ENCODE results near the gene TMEM273.

The TMEM273 gene

DNA sequence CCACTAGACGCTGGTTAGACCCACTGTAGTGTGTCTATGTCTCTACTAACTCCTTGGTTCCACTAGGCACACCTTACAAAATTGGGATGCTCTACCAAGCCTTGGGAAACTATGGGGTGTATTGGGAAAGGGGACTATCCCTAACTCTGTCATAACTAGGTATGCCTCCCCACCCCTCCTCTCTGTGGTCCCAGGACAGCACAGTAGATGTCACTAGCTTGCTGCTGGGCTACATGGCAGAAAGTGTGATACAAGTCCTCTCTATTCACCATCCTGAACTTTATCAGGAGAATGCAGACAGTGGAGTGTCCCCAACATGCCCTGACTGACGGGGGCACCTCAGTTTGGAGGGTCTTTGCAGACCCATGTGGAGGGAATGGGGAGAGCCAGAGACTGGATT, 30.3 kb upstream of the TMEM273 start:
- TF ChIP-seq GATA3 (IDR thresholded peaks at IDR 0.05; ENCODE audit: low read depth, low read length), result no peak
- no peak for TF ChIP-seq GATA2 (IDR thresholded peaks at IDR 0.05; ENCODE audit: low read depth, low read length)

DNA sequence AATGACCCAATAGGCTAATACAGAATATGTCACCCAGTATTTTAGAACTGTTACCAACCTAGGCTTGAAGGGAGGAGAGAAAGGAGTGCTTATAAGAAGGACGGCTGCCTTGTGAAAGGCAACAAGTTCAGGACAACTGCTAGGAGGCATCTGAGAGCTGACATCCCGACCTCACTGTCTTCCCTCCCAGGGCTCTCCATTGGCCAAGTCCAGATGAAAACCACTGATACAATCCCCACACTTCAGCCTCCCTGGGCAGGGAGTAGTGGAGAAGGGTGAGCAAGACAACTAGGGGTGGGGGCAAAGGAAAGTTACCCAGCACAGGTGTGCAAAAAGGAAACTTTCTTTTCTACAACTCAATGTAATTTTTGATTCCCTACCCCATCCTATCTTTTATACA, 29.5 kb upstream of the TMEM273 start:
- TF ChIP-seq GATA2 (IDR thresholded peaks at IDR 0.05; ENCODE audit: low read depth, low read length), result no peak
- TF ChIP-seq GATA3 (IDR thresholded peaks at IDR 0.05; ENCODE audit: low read depth, low read length), result no peak

DNA sequence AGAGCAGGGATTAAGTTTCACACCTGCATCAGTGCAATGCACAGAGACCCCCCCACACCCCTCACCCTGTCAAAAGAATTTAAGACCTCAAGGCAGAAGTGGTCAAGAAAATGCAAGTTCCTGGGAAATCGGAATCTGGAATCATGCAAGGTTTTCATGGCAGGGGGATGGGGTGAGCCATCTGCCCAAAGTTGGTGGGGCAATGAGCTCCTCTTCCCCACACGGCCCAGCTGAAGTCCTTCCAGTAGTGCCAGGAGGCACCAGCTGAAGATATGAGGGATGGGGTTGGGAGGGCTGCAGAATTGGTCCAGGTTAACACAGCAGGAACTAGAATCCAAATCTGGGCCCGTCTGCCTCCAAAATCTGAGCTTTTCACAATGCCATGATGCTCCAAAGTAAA, 25.0 kb upstream of the TMEM273 start:
- TF ChIP-seq GATA3 (IDR thresholded peaks at IDR 0.05; ENCODE audit: low read depth, low read length) (no peak), GATA2 (IDR thresholded peaks at IDR 0.05; ENCODE audit: low read depth, low read length) (no peak)

DNA sequence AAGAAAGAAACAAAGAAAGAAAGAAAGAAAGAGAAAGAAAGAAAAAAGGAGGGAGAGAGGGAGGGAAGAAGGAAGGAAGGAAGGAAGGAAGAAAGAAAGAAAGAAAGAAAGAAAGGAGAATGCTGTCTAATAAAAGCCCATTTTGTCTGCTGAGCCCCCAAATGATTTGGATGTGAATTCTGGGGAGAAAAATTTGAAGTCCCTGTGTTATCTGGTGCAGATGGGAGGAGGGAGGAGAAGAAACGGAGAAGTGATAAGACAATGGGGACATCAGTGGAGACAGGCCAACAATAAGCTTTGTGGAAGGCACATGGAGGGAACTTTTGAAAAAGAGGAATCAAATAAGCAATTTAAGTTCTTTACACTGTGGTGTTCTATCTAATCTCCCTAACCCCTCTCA, 24.6 kb upstream of the TMEM273 start:
- no peak for TF ChIP-seq GATA2 (IDR thresholded peaks at IDR 0.05; ENCODE audit: low read depth, low read length)
- TF ChIP-seq GATA3 (IDR thresholded peaks at IDR 0.05; ENCODE audit: low read depth, low read length), result no peak

DNA sequence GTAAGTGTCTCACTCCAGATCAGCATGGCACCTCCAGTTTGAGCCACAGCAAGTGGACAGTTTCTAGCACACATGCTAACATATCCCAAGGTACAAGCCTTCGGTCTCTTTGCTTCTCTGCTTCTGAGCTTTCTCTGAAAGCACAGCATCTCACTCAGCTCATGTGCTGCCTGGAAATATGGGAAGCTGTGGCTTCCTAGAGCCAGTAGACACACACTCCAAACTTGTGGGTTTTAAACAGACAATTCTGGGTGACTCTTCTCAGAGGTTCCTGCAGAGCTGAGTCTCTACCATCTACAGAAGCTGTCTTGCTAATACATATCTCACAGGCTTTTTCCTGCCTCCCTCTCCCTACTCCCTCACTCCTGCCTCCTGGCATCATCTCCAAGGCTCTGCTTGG, 23.9 kb upstream of the TMEM273 start:
- no peak for TF ChIP-seq GATA2 (IDR thresholded peaks at IDR 0.05; ENCODE audit: low read depth, low read length)
- no peak for TF ChIP-seq GATA3 (IDR thresholded peaks at IDR 0.05; ENCODE audit: low read depth, low read length)

DNA sequence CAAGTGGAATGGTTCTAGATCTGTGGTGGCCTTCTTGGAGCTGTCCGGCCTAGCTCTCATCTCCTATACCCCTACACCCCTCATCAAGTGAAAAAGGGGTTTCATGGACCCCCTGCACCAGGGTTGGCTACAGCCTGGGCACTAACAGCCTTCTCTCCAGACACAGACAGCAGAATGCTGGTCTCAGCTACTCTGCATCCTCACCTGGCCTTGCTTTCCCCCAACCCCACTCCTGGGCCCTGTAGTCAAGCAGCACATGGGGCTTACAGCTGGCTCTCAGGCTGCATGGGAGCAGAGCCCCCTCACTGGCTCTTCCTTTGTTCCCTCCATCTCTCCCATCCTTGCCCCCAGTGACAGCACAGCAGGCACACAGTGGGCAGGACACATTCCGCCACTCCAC, 20.8 kb upstream of the TMEM273 start:
- TF ChIP-seq GATA2 (IDR thresholded peaks at IDR 0.05; ENCODE audit: low read depth, low read length), result no peak
- TF ChIP-seq GATA3 (IDR thresholded peaks at IDR 0.05; ENCODE audit: low read depth, low read length), result no peak

DNA sequence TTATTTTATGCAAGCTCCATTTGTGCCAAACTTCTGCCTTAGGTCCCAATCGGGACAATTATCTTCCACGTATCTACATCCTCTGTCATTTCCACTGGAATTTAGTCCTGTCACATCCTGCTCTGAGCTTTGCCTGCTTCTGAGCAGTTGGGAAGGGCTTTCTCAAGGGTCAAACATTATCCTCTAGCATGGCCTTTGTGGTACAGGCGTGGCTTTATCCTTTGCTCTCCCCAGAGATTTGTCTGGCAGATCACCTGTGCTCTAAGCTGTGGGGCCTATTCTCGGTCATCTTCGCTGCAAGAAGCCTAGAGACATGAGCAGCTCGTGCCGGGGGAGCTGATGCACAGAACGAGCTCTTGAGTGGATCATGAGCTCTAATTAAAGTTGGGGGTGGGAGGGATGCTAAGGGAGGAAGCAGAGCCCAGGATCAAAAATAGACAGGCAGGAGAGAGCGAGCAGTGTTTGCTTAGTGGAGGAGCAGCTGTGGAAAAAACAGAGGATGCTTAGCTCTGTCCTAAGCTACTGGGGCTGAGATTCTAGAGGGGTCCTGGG, 19.8 kb upstream of the TMEM273 start:
- TF ChIP-seq GATA2 (IDR thresholded peaks at IDR 0.05; ENCODE audit: low read depth, low read length) (no peak), GATA3 (IDR thresholded peaks at IDR 0.05; ENCODE audit: low read depth, low read length) (no peak)

DNA sequence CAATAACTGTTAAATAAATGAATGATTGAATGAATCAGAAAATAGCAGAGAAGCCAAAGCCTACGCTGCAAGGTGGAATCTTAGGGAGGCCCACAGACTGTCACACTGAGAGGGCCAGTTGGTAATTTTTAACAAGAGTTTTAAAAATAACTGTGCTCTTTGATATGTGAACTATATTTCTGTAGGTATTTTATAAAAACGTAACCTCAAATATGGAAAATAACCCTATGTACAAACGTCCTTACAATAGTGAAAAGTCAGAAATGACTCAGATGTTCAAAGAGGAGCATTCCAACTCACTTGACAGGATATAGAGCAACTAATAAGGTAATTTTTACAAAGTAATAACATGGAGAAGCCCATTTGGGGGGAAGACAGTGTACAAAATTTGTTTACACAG, 18.9 kb upstream of the TMEM273 start:
- no peak for TF ChIP-seq GATA2 (IDR thresholded peaks at IDR 0.05; ENCODE audit: low read depth, low read length)
- no peak for TF ChIP-seq GATA3 (IDR thresholded peaks at IDR 0.05; ENCODE audit: low read depth, low read length)

DNA sequence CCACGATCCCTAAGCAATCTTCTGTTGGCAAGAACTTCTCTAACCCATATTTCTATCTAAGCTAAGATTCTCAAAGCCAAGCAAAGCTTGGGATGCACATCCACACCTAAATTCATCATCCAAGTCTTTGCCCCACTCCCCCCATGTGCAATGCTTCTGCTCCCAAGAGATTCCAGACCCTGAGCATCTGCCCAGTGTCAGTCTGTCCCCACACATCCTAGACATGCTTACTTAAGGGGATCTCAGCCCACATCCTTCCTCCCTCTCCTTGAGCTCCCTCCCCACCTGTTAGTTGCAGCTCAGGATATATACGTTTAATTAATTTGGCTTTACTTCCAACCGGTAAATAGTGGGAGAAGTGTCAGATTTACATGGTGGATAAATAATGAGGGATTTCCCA, 17.0 kb upstream of the TMEM273 start:
- TF ChIP-seq GATA3 (IDR thresholded peaks at IDR 0.05; ENCODE audit: low read depth, low read length), result no peak
- no peak for TF ChIP-seq GATA2 (IDR thresholded peaks at IDR 0.05; ENCODE audit: low read depth, low read length)

DNA sequence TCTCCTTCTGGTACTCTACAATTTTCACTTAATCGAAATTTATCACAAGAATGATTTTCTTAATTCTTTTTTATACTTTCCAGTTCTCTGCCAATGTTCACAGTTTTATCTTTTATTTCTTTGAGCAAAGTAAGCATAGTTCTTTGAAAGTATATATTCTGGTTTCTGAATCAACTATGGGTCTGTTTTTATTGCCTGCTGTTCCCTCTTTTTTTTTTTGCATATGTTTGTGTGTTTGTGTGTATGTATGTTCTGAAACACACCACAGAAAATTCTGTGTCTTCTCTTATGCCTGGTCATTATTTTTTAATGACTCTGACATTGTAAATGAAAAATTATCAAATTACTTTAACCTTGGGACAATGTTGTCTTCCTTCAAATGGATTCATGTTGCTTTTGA, 15.9 kb upstream of the TMEM273 start:
- no peak for TF ChIP-seq GATA2 (IDR thresholded peaks at IDR 0.05; ENCODE audit: low read depth, low read length)
- TF ChIP-seq GATA3 (IDR thresholded peaks at IDR 0.05; ENCODE audit: low read depth, low read length), result no peak

DNA sequence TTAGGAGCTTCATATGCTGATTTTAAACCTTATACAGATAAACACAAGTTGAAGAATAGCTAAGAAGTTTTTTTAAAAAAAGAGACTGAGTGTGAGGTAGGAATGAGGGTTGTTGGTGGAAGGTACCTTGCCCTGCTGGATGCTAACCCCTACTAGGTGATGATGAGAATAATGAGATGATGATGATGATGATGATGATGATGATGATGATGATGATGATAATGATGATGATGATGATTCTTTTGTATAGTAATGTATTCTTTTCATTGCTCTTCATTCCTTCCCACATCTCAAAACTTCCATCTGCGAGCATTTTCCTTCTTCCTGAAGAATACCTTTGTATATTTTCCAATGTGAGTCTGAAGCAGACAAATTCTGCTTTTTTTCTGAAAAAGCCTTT, 14.1 kb upstream of the TMEM273 start:
- TF ChIP-seq GATA2 (IDR thresholded peaks at IDR 0.05; ENCODE audit: low read depth, low read length) (no peak), GATA3 (IDR thresholded peaks at IDR 0.05; ENCODE audit: low read depth, low read length) (no peak)

DNA sequence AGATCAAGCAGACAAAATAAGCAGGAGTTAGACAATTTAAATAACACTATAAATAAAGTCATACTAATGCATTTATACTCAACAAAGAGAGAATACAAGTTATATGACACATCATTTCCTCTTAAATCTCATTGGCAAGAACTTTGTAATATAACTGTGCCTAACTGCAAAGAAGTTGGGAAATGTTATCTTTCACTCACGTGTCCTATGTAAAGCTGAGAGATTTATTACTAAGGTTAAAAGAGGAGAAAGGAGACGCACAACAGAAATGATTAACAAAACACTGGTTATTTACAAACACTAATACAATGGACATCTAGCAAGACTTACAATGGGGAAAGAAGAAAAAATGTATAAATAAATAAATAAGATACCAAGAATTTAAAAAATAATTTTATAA, 12.7 kb upstream of the TMEM273 start:
- no peak for TF ChIP-seq GATA2 (IDR thresholded peaks at IDR 0.05; ENCODE audit: low read depth, low read length)
- no peak for TF ChIP-seq GATA3 (IDR thresholded peaks at IDR 0.05; ENCODE audit: low read depth, low read length)

DNA sequence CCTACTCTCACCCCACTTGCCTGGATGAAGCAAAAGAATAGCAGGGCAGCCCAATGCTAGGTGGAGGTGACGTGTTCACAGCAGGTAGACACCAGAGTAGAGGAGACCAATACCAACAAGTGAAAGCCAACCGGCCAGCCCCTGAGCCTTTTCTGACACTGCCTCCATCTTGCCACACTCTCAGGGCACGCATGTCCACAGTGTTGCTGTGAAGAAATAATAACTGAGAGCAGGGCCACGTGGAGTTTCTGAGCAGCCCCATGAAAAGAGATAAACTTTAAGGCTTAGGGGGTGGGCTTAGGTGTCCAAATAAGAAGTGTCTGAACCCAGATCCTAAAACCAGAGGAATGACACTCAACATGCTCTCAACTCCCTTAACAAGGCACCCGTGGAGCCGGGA, 9.0 kb upstream of the TMEM273 start:
- TF ChIP-seq GATA2 (IDR thresholded peaks at IDR 0.05; ENCODE audit: low read depth, low read length) (no peak), GATA3 (IDR thresholded peaks at IDR 0.05; ENCODE audit: low read depth, low read length) (no peak)

DNA sequence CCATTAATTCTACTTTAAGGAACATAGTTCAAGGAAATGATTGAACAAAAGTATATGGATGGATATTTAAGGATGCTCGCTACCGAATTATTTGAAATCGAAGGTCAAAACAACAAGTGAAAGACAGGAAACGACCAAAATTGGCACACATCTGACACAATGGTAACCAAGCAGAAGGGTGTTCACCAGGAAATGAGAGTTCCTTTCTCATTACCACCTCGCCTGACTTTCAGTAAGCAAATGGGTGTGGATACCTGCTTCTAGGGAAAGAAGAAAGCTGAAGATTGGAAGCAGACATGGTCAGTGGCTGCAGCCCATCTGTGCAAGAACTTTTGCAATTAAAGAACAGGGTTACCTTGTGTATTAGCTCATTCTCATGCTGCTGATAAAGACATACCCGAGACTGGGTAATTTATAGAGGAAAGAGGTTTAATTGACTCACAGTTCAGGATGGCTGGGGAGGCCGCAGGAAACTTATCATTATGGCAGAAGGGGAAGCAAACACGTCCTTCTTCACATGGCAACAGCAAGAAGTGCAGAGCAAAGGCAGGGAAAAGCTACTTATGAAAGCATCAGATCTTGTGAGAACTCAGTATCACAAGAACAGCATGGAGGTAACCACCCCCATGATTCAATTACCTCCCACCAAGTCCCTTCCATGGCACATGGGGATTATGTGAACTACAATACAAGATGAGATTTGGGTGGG, 6.2 kb upstream of the TMEM273 start:
- TF ChIP-seq GATA2 (IDR thresholded peaks at IDR 0.05; ENCODE audit: low read depth, low read length), result no peak
- no peak for TF ChIP-seq GATA3 (IDR thresholded peaks at IDR 0.05; ENCODE audit: low read depth, low read length)

DNA sequence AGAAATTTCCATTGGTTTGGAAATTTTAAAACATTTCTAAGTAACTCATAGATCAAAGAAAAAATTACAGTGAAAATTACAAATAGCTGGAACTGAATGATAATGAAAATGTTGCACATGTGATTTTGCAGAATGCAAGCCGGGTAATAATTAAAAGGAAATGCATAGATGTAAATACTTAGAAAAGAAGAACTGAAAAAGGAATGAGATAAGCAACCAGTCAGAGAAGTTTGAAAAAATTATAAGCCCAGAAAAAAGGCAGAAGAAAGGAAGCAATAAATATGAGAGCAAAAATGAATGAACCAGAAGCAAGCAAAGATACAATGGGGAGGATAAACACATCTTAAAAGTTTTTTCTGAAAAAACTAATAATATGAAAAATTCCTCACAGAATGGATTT, 3.2 kb upstream of the TMEM273 start:
- TF ChIP-seq GATA3 (IDR thresholded peaks at IDR 0.05; ENCODE audit: low read depth, low read length) (no peak), GATA2 (IDR thresholded peaks at IDR 0.05; ENCODE audit: low read depth, low read length) (no peak)

DNA sequence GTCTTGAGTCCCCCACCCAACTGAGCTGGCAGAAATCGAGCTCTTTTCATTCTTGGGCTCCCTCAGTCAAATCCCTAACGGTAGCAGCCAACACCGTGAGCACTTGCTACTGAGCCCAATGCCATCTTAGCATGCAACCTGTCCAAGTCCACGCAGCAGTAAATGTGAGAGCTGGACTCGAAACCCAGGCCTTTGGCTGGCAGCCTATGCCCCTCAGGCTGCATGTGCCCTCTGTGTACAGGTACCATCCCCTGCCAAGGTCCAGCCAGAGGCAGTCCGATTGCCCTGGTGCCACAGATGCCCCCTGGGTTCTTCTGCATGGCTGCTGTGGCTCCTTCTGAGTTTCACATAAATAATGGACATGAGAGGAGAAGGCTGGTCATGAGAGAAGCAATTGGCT, 1.2 kb upstream of the TMEM273 start:
- TF ChIP-seq GATA3 (IDR thresholded peaks at IDR 0.05; ENCODE audit: low read depth, low read length) (no peak), GATA2 (IDR thresholded peaks at IDR 0.05; ENCODE audit: low read depth, low read length) (no peak)

Measured in SH-SY5Y (cell line).